CD4-positive, alpha-beta T cell treated with Interleukin-4 for 4 hours (primary cell): ENCODE data around the gene SEPTIN10.
"Not testable (repeated sequence)": the region's sequence is repeated elsewhere in the genome, so short reads cannot be mapped to it uniquely, and the experiment has no call there.

Source experiments
- DNase-seq: peaks from one replicate; pipeline ENCODE4 v3.0.0-alpha.2; 2020

SEPTIN10 gene

DNA sequence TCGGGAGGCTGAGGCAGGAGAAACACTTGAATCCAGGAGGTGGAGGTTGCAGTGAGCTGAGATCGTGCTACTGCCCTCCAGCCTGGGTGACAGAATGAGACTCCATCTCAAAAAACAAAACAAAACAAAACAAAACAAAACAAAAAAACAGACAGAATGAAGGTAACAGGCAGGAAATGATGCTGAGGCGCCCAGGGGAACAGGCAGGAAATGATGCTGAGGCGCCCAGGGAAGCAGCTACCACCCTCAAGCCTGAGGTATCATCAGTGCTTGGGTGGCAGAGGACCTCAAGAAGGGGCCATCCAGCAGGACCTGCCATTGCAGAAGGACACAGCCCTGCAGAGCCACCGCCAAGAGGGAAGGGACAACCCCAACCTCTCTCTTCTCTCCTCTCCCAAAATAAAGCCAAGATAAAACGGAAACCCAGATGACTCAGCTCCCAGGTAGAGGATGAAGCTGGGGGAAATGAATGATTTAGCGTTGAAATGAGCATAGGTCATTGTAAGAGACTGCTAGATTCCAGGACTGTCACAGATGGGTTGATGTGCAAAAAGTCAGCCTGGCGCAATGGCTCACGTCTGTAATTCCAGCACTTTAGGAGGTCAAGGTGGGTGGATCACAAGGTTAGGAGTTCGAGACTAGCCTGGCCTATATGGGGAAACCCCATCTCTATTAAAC lies 19.7 kb upstream of the SEPTIN10 start:
- no peak for DNase-seq

DNA sequence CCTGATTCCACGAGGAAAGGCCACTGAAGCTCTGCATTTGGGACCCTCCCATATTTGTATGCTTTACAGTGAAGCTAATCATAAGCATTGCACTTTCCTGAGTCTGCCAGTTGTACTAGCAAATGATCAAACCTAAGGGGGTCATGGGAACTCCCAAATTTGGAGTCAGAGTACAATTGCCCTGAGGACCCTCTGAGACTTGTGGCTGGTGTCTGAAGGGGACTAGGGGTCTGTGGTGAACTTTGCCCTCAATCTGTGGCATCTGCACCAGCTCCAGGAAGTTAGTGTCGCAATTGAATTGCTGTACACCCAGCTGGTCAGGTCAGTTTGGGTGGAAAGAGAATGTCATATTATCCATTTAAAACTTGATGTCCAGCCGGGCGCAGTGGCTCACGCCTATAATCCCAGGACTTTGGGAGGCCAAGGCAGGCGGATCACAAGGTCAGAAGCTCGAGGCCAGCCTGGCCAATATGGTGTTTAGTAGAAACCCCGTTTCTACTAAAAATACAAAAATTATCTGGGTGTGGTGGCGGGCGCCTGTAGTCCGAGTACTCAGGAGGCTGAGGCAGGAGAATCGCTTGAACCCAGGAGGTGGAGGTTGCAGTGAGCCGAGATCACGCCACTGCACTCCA lies 18.5 kb upstream of the SEPTIN10 start:
- no peak for DNase-seq

GRCh38 chr2:109631741-109632140 lies 18.0 kb upstream of the SEPTIN10 start:
- no peak for DNase-seq

DNA sequence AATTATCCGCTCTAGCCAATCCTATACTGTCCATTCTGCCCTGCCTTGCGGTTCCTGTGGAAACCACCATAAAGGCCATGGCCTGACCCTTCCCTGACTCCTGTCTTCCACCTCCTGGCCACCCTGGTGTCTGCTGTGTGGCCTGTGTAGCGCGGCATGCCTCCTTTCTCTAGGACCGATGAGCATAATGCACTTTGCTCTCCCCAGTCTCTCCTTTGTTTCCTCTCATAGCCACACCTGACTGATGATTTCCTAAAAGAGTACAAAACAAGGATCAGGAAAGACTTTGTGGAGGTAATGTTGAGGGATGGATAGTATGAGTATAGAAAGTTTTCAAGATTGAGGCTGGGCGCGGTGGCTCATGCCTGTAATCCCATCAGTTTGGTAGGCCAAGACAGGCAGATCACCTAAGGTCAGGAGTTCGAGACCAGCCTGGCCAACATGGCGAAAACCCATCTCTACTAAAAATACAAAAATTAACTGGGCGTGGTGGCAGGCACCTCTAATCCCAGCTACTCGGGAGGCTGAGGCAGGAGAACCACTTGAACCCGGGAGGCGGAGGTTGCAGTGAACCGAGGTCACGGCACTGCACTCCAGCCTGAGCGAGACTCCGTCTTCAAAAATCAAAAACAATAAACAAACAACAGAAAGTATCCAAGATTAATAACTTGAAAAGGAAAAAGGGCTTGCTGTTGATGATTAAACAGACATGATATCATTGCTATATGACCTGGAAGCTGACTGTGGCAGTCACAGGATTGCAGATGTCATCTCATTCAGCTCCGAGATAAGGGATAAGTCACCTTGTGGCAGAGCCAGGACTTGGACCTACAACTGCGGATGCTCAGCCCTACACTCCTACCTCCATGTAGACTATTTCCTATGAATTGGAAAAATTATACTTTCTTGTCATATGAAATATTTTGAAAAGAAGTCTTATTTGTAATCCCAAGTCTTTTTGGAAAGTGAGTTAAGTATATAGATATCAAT lies 17.0 kb upstream of the SEPTIN10 start:
- no peak for DNase-seq

DNA sequence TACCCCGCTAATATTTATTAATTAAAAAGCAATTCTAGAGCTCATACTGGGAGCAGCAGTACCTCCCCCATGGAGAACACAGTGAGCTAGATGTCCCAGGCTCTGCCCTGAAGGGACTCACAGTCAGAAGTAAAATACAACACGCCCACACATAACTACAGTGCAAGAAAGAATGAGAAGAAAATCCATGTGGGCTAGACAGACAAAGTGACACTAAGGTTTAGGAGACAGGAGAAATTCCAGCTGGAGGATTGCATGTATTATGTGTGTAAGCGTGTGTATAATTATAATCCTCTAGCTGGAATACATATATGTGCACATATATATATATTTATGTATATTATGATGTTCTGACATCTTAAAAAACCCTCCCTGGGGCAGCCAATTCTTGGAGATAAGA lies 16.1 kb upstream of the SEPTIN10 start:
- DNase-seq = no peak

- DNase-seq = not testable (repeated sequence)
Observed at GRCh38 chr2:109628321-109628720, 14.6 kb upstream of the SEPTIN10 start.

DNA sequence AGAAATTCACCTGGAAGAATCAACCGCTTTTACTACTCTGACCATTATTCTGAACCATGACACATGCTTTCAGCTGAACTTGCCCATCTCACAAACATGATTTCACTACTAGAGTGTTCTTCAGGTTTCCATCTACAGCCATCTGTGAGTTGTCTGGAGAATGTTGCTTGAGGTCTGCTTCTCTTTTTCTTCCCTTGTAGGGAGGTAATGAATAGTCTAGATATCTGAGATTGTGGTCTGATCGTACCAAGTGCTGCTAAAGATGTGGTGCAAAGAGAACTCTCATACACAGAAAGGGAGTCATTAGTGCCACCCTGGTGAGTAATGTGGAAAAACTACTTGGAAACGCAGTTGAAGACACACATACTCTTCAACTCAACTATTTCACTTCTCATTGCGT lies 10.6 kb upstream of the SEPTIN10 start:
- DNase-seq = no peak

DNA sequence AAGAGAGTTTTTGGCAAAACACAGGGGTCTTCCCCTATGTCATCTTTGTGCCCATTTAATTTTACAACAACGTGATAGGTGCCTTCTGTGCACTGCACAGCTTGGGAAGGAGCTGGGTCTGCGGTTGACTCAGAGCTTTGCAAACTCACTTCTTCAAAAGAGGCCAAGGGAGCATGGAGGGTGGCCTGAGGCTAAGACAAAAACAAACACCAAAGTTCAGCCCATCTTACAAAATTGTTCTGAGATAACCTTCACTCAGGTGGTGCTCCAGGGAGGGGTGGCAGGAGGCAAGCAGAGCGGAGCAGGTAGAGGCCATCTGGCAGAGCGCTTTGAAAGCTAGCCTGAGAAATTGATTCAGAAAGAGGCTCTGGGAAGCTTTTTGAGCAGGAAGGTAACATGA lies 10.2 kb upstream of the SEPTIN10 start:
- no peak for DNase-seq

- DNase-seq = no peak
Observed at GRCh38 chr2:109623297-109623696, 9.5 kb upstream of the SEPTIN10 start.

- no peak for DNase-seq
Observed at GRCh38 chr2:109619032-109619615, 5.4 kb upstream of the SEPTIN10 start.

DNA sequence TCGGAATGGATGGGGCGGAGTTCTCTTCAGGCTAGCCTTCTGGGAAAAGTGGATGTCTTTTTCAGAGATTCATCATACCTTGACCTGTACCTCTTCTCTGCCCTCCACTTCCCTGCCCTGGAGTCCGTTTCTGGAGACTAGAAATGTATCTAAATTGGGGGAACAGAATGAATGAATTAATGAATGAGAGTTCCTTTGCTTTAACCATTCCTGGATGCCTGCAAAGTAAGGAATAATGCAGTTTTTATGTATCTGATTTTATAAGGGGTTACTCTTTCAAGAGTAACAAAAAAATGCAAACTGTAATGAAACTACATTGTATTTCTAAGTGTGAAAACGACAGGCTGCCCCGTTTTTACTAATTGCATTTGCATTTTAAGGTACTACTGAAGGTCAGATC lies 2.4 kb upstream of the SEPTIN10 start:
- DNase-seq = no peak

GRCh38 chr2:109615637-109616144 lies 1.9 kb upstream of the SEPTIN10 start:
- no peak for DNase-seq

- DNase-seq = no peak
Observed at GRCh38 chr2:109614715-109615636, 1.2 kb upstream of the SEPTIN10 start.

- DNase-seq = no peak
Observed at GRCh38 chr2:109613081-109613921, 465 bp downstream of the SEPTIN10 start.

GRCh38 chr2:109611467-109612095 lies 2.2 kb downstream of the SEPTIN10 start:
- DNase-seq = no peak

DNA sequence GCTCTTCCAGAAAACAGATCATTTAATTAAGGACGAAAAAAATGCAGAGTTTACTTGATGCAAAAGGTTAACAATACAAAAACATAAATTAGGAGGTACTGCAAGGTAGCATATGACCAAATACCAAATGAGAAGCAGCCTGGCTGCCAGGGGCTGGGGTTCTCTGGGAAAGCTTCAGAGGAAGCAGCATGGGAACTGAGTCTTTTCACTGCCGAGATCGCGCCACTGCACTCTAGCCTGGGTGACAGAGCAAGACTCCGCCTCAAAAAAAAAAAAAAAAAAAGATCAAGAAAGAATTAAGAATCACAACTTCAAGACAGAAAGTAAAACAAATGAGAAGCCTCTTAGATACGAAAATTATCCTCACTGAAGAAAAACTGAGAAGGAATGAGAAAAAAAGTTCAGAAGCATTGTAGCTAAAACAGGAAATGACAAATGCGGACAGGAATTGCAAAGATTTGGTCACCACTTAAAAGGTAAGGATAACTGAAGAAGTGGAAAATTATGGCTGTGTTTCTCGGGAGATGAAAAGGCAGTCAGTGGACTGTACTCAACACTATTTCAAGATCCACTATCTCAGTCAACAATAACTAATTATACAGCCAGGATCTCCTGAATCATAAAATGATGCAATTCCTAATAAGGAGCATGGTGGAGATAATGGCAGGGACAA lies 4.3 kb downstream of the SEPTIN10 start:
- no peak for DNase-seq

DNA sequence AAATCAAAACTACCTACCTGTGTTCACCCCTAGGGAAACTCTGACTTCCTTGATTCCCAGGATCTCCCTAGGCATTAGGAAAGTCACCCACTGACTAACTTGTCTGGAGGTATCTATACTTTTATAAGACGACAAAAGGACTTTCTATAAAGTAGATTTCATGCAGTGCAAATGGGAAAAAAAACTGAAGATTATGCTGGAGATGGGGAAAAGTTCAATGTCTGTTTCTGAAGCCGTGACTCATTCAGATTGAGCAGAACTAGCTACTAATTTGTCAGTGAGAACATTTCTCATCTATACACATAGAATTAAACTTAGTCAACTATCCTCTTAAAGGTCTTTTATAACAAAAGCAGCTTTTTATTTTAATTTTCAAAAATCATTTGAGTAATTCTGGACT lies 6.0 kb downstream of the SEPTIN10 start:
- no peak for DNase-seq

- no peak for DNase-seq
Observed at GRCh38 chr2:109604597-109604996, 9.2 kb downstream of the SEPTIN10 start.

DNA sequence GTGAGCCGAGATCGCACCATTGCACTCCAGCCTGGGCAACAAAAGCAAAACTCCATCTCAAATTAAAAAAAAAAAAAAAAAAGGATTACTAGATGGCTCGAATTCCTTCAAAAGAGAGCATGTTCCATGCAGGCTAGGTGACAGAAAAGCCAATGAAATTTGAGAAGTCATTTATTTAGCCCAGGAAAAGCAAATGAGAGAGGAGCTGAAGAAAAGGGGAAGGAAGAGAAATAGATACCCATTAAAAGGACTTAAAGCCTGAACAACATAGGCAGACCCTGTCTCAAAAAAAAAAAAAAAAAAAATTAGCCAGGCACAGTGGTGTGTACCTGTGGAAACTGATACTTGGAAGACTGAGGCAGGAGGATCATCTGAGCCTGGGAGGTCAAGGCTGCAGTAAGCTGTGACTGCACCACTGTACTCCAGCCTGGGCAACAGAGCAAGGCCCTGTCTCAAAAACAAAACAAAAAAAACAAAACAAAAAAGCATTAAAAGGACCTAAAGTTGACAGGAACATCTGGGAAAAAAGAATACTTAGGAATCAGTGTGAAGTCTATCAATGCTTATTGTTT lies 11.1 kb downstream of the SEPTIN10 start:
- no peak for DNase-seq
